Gastroesophageal sphincter (tissue), 4 donors: Measurements from ENCODE around the gene SUOX. TPM values are rescaled to one million over a fixed set of nuclear protein-coding genes. Genes with fewer than 3 reads are reported as not detected.

ENCODE experiments used
- ATAC-seq: fragments of 150-250 bp; one replicate; pipeline ENCODE4 v1.9.1; 2016; ENCODE audit warnings: mild to moderate bottlenecking, moderate library complexity
- H3K27ac ChIP-seq, 4 donors: fragments of 200-600 bp; sonication (generic) in 3 of 4; 1 replicate in 3 of 4; 2 replicates in 1 of 4; pipeline ENCODE4 v1.5.1; 2016 to 2019
- H3K27me3 ChIP-seq: fragments of 200-600 bp; sonication (generic); one replicate; pipeline ENCODE4 v1.5.1; 2019
- H3K36me3 ChIP-seq, 2 donors: fragments of 200-600 bp; sonication (generic); one replicate each; pipeline ENCODE4 v1.5.1; 2019; ENCODE audit warnings: control low read depth in 1 of 2
- H3K4me1 ChIP-seq, 3 donors: fragments of 200-600 bp; sonication (generic); 1 replicate in 2 of 3; 2 replicates in 1 of 3; pipeline ENCODE4 v1.5.1; 2016 to 2019; ENCODE audit warnings: control low read depth in 2 of 3
- H3K4me3 ChIP-seq, 2 donors: fragments of 200-600 bp; sonication (generic); one replicate each; pipeline ENCODE4 v1.5.1; 2019; ENCODE audit warnings: mild to moderate bottlenecking in 1 of 2, moderate library complexity in 1 of 2
- H3K9me3 ChIP-seq, 3 donors: fragments of 200-600 bp; sonication (generic); one replicate each; pipeline ENCODE4 v1.5.1; 2017 to 2019; ENCODE audit warnings: control low read depth in 2 of 3
- EP300 ChIP-seq: sonication (generic); formaldehyde crosslinking; IDR thresholded peaks from one replicate; pipeline ENCODE4 v1.6.1; 2017; ENCODE audit warnings: antibody characterized with exemption, mild to moderate bottlenecking
- POLR2A ChIP-seq, 2 donors: fragments of 450-650 bp; IDR thresholded peaks; one replicate each; pipeline ENCODE4 v1.6.1; 2017; ENCODE audit warnings: antibody characterized with exemption in 2 of 2, mild to moderate bottlenecking in 2 of 2, moderate library complexity in 1 of 2
- POLR2AphosphoS5 ChIP-seq: sonication (generic); formaldehyde crosslinking; IDR thresholded peaks from one replicate; pipeline ENCODE4 v1.6.1; 2017; ENCODE audit warnings: antibody characterized with exemption
- WGBS, 2 donors: methylation state at CpG; one replicate each; pipeline ENCODE4 v1.1.5; 2018; ENCODE audit warnings: low coverage in 1 of 2; 5-methylcytosine and 5-hydroxymethylcytosine counted together
- total RNA-seq, 4 donors: library from RNA; depleted of rRNA; stranded (reverse); fragments of >200 nt; gene quantifications; one replicate each; pipeline ENCODE4 v1.1.0, GENCODE V29; 2016
- TF ChIP-seq, protein P1 (sequence below), 4 experiments: fragments of 200-600 bp in 2 of 4; fragments of 450-650 bp in 2 of 4; sonication (generic) in 1 of 4; IDR thresholded peaks; one replicate each; pipeline ENCODE4 v1.5.1; 2017 to 2019; ENCODE audit warnings: antibody characterized with exemption in 4 of 4, mild to moderate bottlenecking in 2 of 4, moderate library complexity in 2 of 4

The SUOX gene
- total RNA-seq, 4 donors from 2014 or later, result 17.3 to 30.7 (median 24.0) TPM

DNA sequence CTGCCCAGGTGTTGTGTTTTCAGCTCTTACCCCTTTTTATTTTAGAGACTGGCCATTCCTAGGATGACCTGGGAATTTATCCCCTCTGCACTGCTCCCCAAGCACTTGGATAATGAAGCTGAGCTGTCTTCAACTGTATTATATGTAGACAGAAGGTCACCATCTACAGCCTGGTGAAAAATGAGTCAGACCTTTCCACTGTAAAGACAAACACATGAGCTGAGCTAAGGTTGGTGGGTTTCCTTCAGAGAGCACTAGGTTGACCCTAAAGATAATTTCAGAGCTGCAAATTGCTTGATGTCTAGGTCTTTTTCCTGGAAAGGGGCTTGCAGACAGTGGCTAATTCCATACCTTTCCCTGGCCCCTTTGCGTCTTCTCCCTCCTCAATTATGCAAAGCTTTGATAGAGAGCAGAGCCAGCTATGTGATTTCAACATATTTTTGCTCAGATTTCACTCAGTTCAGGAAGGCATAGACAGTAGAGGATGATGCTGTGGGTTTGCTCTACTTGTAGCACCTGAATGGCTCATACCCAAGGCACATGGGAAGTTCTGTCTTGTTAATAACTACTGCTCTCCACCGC is 14.5 kb downstream of the SUOX start:
- WGBS, 2 donors, result 92 to 100% methylated on average over 2 of the region's 2 CpGs
- peaks cover 0 to 24% of the 10 kb centered on the region in 2 donors for H3K36me3 ChIP-seq
- ATAC-seq, result no peak

DNA sequence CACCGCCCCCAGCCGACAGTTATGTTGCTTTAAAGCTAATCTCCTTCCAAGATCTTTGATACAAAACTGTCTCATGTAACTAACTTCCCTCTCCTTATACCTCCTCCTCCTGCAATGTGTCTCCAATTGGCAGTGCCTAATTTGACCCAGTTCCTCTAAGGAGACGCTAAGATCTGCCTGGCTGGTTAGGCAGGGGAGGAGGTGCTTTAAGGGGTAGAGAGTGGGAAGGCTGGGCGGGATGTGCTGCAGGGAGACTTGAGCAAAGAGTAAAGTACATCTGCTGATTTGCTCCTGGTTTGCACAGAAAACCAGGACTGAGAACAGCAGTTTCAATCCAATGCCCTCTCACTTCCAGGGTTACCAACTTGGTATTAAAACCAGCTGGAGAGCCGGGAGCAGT is 16.4 kb downstream of the SUOX start:
- peaks cover 0 to 30% of the 10 kb centered on the region in 2 donors for H3K36me3 ChIP-seq
- ATAC-seq, result no peak
- H3K4me3 ChIP-seq, result no peak overlapping the region
- H3K27ac ChIP-seq, result no peak overlapping the region
- no peaks in the 10 kb centered on the region for H3K27me3 ChIP-seq
- TF ChIP-seq POLR2AphosphoS5, result no peak
- TF ChIP-seq, protein P1, sequence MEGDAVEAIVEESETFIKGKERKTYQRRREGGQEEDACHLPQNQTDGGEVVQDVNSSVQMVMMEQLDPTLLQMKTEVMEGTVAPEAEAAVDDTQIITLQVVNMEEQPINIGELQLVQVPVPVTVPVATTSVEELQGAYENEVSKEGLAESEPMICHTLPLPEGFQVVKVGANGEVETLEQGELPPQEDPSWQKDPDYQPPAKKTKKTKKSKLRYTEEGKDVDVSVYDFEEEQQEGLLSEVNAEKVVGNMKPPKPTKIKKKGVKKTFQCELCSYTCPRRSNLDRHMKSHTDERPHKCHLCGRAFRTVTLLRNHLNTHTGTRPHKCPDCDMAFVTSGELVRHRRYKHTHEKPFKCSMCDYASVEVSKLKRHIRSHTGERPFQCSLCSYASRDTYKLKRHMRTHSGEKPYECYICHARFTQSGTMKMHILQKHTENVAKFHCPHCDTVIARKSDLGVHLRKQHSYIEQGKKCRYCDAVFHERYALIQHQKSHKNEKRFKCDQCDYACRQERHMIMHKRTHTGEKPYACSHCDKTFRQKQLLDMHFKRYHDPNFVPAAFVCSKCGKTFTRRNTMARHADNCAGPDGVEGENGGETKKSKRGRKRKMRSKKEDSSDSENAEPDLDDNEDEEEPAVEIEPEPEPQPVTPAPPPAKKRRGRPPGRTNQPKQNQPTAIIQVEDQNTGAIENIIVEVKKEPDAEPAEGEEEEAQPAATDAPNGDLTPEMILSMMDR (IDR thresholded peaks at IDR 0.05), result no peak
- no peak for TF ChIP-seq POLR2A (IDR thresholded peaks at IDR 0.05)
- TF ChIP-seq EP300, result no peak
- WGBS, 2 donors, result 60% methylated on average over 1 of the region's 5 CpGs; no CpG with 5 or more reads in 1 of the 2 donors
- H3K4me1 ChIP-seq, result peaks cover 0 to 6% (median 0%) of the 10 kb centered on the region in 3 donors
- no peaks in the 10 kb centered on the region for H3K9me3 ChIP-seq

More for the DNA sequence above, 14.5 kb downstream of the SUOX start:
- H3K27me3 ChIP-seq, result no peaks in the 10 kb centered on the region
- peaks cover 0 to 18% (median 0%) of the 10 kb centered on the region in 3 donors for H3K4me1 ChIP-seq
- H3K4me3 ChIP-seq, result no peak overlapping the region
- no peak for TF ChIP-seq POLR2A (IDR thresholded peaks at IDR 0.05)
- TF ChIP-seq POLR2AphosphoS5, result no peak
- no peak for TF ChIP-seq EP300
- TF ChIP-seq, protein P1 (IDR thresholded peaks at IDR 0.05), result no peak
- H3K9me3 ChIP-seq, result no peaks in the 10 kb centered on the region
- no peak overlapping the region for H3K27ac ChIP-seq

DNA sequence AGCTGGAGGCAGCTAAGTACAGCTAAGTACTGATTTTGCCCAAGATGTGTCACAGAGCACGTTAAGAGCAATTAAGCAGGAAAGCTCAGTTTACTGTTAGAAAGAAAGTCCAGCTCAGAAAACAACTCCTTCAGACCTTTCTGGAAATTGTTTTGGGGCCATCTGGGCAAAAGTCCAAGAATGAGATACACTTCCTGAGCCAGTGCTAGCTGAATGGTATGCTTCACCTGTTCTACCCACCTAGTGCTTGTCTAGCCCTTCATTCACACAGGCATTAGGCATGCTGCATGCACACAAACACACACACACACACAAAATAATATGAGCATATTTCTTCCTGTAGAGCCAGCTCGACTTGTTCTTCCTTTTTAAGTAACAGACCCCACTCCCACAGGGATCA is 17.1 kb downstream of the SUOX start:
- no peak overlapping the region for H3K4me3 ChIP-seq
- TF ChIP-seq POLR2AphosphoS5, result no peak
- no peak for TF ChIP-seq EP300
- TF ChIP-seq, protein P1 (IDR thresholded peaks at IDR 0.05), result no peak
- TF ChIP-seq POLR2A (IDR thresholded peaks at IDR 0.05), result no peak
- WGBS, 2 donors, result 33 to 36% methylated on average over 2 of the region's 2 CpGs
- no peaks in the 10 kb centered on the region for H3K9me3 ChIP-seq
- ATAC-seq, result no peak
- H3K27me3 ChIP-seq, result no peaks in the 10 kb centered on the region
- no peaks in the 10 kb centered on the region for H3K4me1 ChIP-seq
- H3K27ac ChIP-seq, result no peak overlapping the region
- peaks cover 0 to 37% of the 10 kb centered on the region in 2 donors for H3K36me3 ChIP-seq

DNA sequence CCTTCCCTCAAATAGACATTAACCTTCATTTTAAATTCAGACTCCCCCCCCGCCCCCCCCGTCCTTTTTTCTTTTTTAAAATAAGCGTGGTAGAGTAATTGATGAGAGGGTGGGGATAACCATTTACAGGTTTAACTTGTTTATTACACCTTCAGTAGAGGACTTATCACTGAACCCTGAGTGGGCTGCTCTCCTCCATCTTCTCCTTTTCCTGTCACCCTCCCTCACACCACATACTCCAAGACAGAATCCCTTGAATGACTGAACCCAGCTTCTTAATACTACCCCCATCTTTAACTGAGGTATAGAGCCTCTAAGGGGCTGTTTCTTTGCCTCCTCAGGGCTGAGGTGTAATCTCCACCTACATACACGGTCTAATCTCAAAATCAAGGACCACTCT is 20.1 kb downstream of the SUOX start:
- peaks cover 0 to 27% of the 10 kb centered on the region in 2 donors for H3K36me3 ChIP-seq
- peaks cover 0 to 28% (median 6%) of the 10 kb centered on the region in 3 donors for H3K4me1 ChIP-seq
- ATAC-seq, result no peak
- H3K9me3 ChIP-seq, result no peaks in the 10 kb centered on the region
- TF ChIP-seq, protein P1 (IDR thresholded peaks at IDR 0.05), result no peak
- TF ChIP-seq POLR2A (IDR thresholded peaks at IDR 0.05) (no peak), POLR2AphosphoS5 (no peak), EP300 (no peak)
- no peak overlapping the region for H3K27ac ChIP-seq
- H3K4me3 ChIP-seq, result no peak overlapping the region
- no peaks in the 10 kb centered on the region for H3K27me3 ChIP-seq
- 50% methylated on average over 1 of the region's 4 CpGs; no CpG with 5 or more reads in 1 of the 2 donors for WGBS, 2 donors

DNA sequence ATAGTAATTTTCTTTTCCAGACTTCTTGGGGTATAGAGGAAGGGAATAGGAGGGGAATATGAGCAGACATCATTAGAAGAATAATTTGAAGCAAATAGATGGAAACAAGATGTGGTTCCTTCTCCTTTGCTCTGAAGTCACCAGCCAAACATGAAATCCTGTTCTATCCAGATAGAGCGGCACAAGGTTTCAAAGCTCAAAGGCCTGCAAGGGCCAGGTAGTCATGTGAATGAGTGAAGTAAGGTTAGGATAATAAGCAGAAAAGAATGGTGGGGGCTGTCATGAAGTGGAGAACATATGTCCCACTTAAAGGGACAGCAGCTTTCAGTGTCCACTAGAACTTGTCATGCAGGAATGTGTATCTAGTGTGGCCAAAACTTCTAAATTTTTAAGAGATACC is 21.3 kb downstream of the SUOX start:
- Histone ChIP-seq H3K4me3 (no peak overlapping the region), H3K27ac (no peak overlapping the region), H3K27me3 (no peaks in the 10 kb centered on the region), H3K4me1 (peaks cover 0 to 33% (median 6%) of the 10 kb centered on the region in 3 donors), H3K36me3 (peaks cover 0 to 19% of the 10 kb centered on the region in 2 donors), H3K9me3 (no peaks in the 10 kb centered on the region)
- no peak for ATAC-seq
- TF ChIP-seq EP300 (no peak), POLR2A (IDR thresholded peaks at IDR 0.05) (no peak), POLR2AphosphoS5 (no peak)
- TF ChIP-seq, protein P1 (IDR thresholded peaks at IDR 0.05), result no peak
- WGBS, 2 donors, result 100% methylated on average over 1 of the region's 1 CpG; no CpG with 5 or more reads in 1 of the 2 donors
